ENCODE measurements around the gene PDIA2. TPM values are rescaled to one million over a fixed set of nuclear protein-coding genes. Genes with fewer than 3 reads are reported as not detected.

The PDIA2 gene
- total and polyA plus RNA-seq, 4 donors: 0.03 to 0.09 TPM; not detected in 2

GRCh38 chr16:307691-308312, 24.8 kb downstream of the PDIA2 start:
- H3K9me3 ChIP-seq (ENCODE audit: control insufficient read depth in 4 of 4, low read length in 3 of 4): no peaks in the 10 kb centered on the region
- no peak for TF ChIP-seq FOXA2 (IDR thresholded peaks at IDR 0.05)
- no peak for TF ChIP-seq CTCF (IDR thresholded peaks at IDR 0.05; ENCODE audit: low read depth, low read length, missing input control)
- TF ChIP-seq, protein P1, sequence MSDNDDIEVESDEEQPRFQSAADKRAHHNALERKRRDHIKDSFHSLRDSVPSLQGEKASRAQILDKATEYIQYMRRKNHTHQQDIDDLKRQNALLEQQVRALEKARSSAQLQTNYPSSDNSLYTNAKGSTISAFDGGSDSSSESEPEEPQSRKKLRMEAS (IDR thresholded peaks at IDR 0.05): no peak
- TF ChIP-seq FOXA1 (IDR thresholded peaks at IDR 0.05): no peak
- no peak for TF ChIP-seq HNF4A (conservative IDR thresholded peaks at IDR 0.05)
- TF ChIP-seq GABPA (IDR thresholded peaks at IDR 0.05 in 1 of 2, conservative IDR thresholded peaks at IDR 0.05 in 1 of 2): no peak
- TF ChIP-seq, protein P2, sequence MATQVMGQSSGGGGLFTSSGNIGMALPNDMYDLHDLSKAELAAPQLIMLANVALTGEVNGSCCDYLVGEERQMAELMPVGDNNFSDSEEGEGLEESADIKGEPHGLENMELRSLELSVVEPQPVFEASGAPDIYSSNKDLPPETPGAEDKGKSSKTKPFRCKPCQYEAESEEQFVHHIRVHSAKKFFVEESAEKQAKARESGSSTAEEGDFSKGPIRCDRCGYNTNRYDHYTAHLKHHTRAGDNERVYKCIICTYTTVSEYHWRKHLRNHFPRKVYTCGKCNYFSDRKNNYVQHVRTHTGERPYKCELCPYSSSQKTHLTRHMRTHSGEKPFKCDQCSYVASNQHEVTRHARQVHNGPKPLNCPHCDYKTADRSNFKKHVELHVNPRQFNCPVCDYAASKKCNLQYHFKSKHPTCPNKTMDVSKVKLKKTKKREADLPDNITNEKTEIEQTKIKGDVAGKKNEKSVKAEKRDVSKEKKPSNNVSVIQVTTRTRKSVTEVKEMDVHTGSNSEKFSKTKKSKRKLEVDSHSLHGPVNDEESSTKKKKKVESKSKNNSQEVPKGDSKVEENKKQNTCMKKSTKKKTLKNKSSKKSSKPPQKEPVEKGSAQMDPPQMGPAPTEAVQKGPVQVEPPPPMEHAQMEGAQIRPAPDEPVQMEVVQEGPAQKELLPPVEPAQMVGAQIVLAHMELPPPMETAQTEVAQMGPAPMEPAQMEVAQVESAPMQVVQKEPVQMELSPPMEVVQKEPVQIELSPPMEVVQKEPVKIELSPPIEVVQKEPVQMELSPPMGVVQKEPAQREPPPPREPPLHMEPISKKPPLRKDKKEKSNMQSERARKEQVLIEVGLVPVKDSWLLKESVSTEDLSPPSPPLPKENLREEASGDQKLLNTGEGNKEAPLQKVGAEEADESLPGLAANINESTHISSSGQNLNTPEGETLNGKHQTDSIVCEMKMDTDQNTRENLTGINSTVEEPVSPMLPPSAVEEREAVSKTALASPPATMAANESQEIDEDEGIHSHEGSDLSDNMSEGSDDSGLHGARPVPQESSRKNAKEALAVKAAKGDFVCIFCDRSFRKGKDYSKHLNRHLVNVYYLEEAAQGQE (IDR thresholded peaks at IDR 0.05): no peak
- no peak for TF ChIP-seq TAF1 (conservative IDR thresholded peaks at IDR 0.05)
- no peak for TF ChIP-seq YY1 (IDR thresholded peaks at IDR 0.05)
- no peak for TF ChIP-seq HNF4G (IDR thresholded peaks at IDR 0.05)
- TF ChIP-seq, protein P3, sequence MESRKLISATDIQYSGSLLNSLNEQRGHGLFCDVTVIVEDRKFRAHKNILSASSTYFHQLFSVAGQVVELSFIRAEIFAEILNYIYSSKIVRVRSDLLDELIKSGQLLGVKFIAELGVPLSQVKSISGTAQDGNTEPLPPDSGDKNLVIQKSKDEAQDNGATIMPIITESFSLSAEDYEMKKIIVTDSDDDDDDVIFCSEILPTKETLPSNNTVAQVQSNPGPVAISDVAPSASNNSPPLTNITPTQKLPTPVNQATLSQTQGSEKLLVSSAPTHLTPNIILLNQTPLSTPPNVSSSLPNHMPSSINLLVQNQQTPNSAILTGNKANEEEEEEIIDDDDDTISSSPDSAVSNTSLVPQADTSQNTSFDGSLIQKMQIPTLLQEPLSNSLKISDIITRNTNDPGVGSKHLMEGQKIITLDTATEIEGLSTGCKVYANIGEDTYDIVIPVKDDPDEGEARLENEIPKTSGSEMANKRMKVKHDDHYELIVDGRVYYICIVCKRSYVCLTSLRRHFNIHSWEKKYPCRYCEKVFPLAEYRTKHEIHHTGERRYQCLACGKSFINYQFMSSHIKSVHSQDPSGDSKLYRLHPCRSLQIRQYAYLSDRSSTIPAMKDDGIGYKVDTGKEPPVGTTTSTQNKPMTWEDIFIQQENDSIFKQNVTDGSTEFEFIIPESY (IDR thresholded peaks at IDR 0.05): no peak
- no peak for TF ChIP-seq RAD21 (IDR thresholded peaks at IDR 0.05)
- no peak for TF ChIP-seq EGR1 (IDR thresholded peaks at IDR 0.05; ENCODE audit: low read depth in 2 of 2)
- TF ChIP-seq, protein P4, sequence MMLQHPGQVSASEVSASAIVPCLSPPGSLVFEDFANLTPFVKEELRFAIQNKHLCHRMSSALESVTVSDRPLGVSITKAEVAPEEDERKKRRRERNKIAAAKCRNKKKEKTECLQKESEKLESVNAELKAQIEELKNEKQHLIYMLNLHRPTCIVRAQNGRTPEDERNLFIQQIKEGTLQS (IDR thresholded peaks at IDR 0.05): no peak
- TF ChIP-seq SP1 (IDR thresholded peaks at IDR 0.05): no peak
- no peak for TF ChIP-seq NR2F2 (IDR thresholded peaks at IDR 0.05)
- no peak for TF ChIP-seq RXRA (IDR thresholded peaks at IDR 0.05)
- TF ChIP-seq JUND (IDR thresholded peaks at IDR 0.05): no peak
- no peak overlapping the region for H3K9ac ChIP-seq (ENCODE audit: low read depth in 1 of 2, low read length in 2 of 2)
- no peak overlapping the region for H3K4me3 ChIP-seq (ENCODE audit: low read depth in 1 of 3, low read length in 3 of 3)
- no peak overlapping the region for H3K27ac ChIP-seq (ENCODE audit: low read depth in 1 of 2, low read length in 2 of 2)
- no peaks in the 10 kb centered on the region for H3K4me1 ChIP-seq (ENCODE audit: control insufficient read depth in 4 of 4, insufficient read depth in 4 of 4, low read length in 3 of 4)
- no peaks in the 10 kb centered on the region for H3K27me3 ChIP-seq (ENCODE audit: control insufficient read depth in 4 of 4, insufficient read depth in 4 of 4, low read length in 3 of 4)
- WGBS: 88% methylated on average over 21 of the region's 21 CpGs
- peaks cover 0 to 30% (median 8%) of the 10 kb centered on the region in 4 donors for H3K36me3 ChIP-seq (ENCODE audit: control insufficient read depth in 4 of 4, insufficient read depth in 3 of 4, low read depth in 1 of 4, low read length in 3 of 4)
- DNase-seq (ENCODE audit: low spot score): no peak
